PC-9 (cell line): ENCODE data around the gene ZBTB7C.

Experiments used
- CTCF ChIP-seq: fragments of 200-600 bp; sonication (generic); conservative IDR thresholded peaks from 2 replicates; pipeline ENCODE4 v1.6.1; 2017; ENCODE audit warnings: mixed run types, antibody characterized with exemption, mild to moderate bottlenecking, moderate library complexity
- EZH2 ChIP-seq: fragments of 200-600 bp; sonication (generic); IDR thresholded peaks from 2 replicates; pipeline ENCODE4 v1.8.0; 2017; ENCODE audit warnings: antibody characterized with exemption, low read depth

GRCh38 chr18:48250362-48250907, 158.7 kb downstream of the ZBTB7C start:
- no peak for TF ChIP-seq CTCF
- TF ChIP-seq EZH2, result no peak
